T-cell (primary cell): ENCODE data around the gene C1orf232. TPM values are rescaled to one million over a fixed set of nuclear protein-coding genes. Genes with fewer than 3 reads are reported as not detected.

Experiments used
- ATAC-seq, 4 experiments: fragments of 200-7000 bp in 3 of 4; fragments of 150-1000 bp in 1 of 4; cut with Tn5 transposase; replicated peaks in 1 of 4; 1 replicate in 3 of 4; 2 replicates in 1 of 4; pipeline ENCODE4 v1.10.0; 2021; ENCODE audit warnings: moderate library complexity in 3 of 4, mild to moderate bottlenecking in 2 of 4, moderate number of reproducible peaks in 1 of 4
- CTCF ChIA-PET, 2 donors: fragments of 300-600 bp; sonication (Branson Sonifier 250); formaldehyde crosslinking; loops; one replicate each; lab custom pipeline; 2022; ENCODE audit warnings: antibody characterized with exemption in 2 of 2; lab: Charles Lee
- POLR2A ChIA-PET, 2 donors: fragments of 300-600 bp; sonication (Branson Sonifier 250); formaldehyde crosslinking; loops; one replicate each; lab custom pipeline; 2022; ENCODE audit warnings: antibody characterized with exemption in 2 of 2; lab: Charles Lee
- DNase-seq, 35 experiments: peaks; one replicate each; pipeline versions ENCODE4 v3.0.0 to v3.0.0-alpha.2; 2013 to 2023
- H3K27ac ChIP-seq: one replicate; pipeline ENCODE4 v1.5.1; 2013; ENCODE audit warnings: low read length
- H3K27me3 ChIP-seq, 2 experiments: replicated peaks in 1 of 2; 1 replicate in 1 of 2; 2 replicates in 1 of 2; pipeline versions ENCODE4 v1.6.1 to v1.7.0; 2013; ENCODE audit warnings: low read length in 1 of 2, mixed read lengths in 1 of 2; ENCODE audit not compliant: control insufficient read depth in 2 of 2, insufficient read depth in 2 of 2; ENCODE audit errors: extremely low read depth in 1 of 2
- H3K36me3 ChIP-seq, 2 donors: 1 replicate in 1 of 2; 2 replicates in 1 of 2; pipeline versions ENCODE4 v1.6.1 to v1.7.0; 2013; ENCODE audit warnings: low read length in 1 of 2; ENCODE audit not compliant: control insufficient read depth in 2 of 2, insufficient read depth in 1 of 2; ENCODE audit errors: extremely low read depth in 1 of 2
- H3K4me1 ChIP-seq, 2 experiments: 1 replicate in 1 of 2; 2 replicates in 1 of 2; pipeline versions ENCODE4 v1.6.1 to v1.7.0; 2013; ENCODE audit warnings: low read length in 2 of 2, mixed read lengths in 1 of 2; ENCODE audit not compliant: insufficient read depth in 2 of 2, control insufficient read depth in 1 of 2; ENCODE audit errors: extremely low read depth in 1 of 2
- H3K4me3 ChIP-seq, 2 donors: 1 replicate in 1 of 2; 2 replicates in 1 of 2; pipeline versions ENCODE4 v1.5.1 to v1.7.0; 2013; ENCODE audit warnings: mild to moderate bottlenecking in 2 of 2, low read length in 1 of 2, moderate library complexity in 1 of 2; ENCODE audit not compliant: control insufficient read depth in 1 of 2; ENCODE audit errors: extremely low read depth in 1 of 2
- H3K9me3 ChIP-seq: 2 replicates; pipeline ENCODE4 v1.7.0; 2013
- H3K27ac Mint-ChIP-seq, 2 donors: one replicate each; pipeline ENCODE4 v1.8.0; 2020 to 2021; ENCODE audit warnings: mild to moderate bottlenecking in 2 of 2, mixed read lengths in 2 of 2
- H3K27me3 Mint-ChIP-seq, 2 donors: one replicate each; pipeline ENCODE4 v1.8.0; 2021 to 2022; ENCODE audit warnings: mixed read lengths in 2 of 2
- H3K36me3 Mint-ChIP-seq: one replicate; pipeline ENCODE4 v1.8.0; 2021; ENCODE audit warnings: mixed read lengths
- H3K4me1 Mint-ChIP-seq, 3 donors: one replicate each; pipeline ENCODE4 v1.8.0; 2020 to 2022; ENCODE audit warnings: mixed read lengths in 3 of 3, mild to moderate bottlenecking in 1 of 3
- H3K4me3 Mint-ChIP-seq, 3 donors: one replicate each; pipeline ENCODE4 v1.8.0; 2020 to 2022; ENCODE audit warnings: mild to moderate bottlenecking in 3 of 3, mixed read lengths in 3 of 3, moderate library complexity in 3 of 3
- H3K9me3 Mint-ChIP-seq, 3 donors: one replicate each; pipeline ENCODE4 v1.8.0; 2020 to 2022; ENCODE audit warnings: mixed read lengths in 3 of 3
- WGBS: methylation state at CpG from one replicate; pipeline ENCODE4 v1.1.5; 2013; ENCODE audit warnings: missing lambda C conversion rate; ENCODE audit not compliant: insufficient coverage; 5-methylcytosine and 5-hydroxymethylcytosine counted together
- total RNA-seq, 35 experiments: library from RNA in 6 of 35; stranded (reverse) in 6 of 35; fragments of 120-200 nt in 1 of 35; gene quantifications; one replicate each; pipeline versions ENCODE4 v1.2.1 to v1.2.4 and lab custom pipeline; 2013 to 2026

C1orf232 gene
- total RNA-seq, 5 donors from 2014 or later (not counting 1 experiment from before 2014, with no cell fraction given), result not detected

DNA sequence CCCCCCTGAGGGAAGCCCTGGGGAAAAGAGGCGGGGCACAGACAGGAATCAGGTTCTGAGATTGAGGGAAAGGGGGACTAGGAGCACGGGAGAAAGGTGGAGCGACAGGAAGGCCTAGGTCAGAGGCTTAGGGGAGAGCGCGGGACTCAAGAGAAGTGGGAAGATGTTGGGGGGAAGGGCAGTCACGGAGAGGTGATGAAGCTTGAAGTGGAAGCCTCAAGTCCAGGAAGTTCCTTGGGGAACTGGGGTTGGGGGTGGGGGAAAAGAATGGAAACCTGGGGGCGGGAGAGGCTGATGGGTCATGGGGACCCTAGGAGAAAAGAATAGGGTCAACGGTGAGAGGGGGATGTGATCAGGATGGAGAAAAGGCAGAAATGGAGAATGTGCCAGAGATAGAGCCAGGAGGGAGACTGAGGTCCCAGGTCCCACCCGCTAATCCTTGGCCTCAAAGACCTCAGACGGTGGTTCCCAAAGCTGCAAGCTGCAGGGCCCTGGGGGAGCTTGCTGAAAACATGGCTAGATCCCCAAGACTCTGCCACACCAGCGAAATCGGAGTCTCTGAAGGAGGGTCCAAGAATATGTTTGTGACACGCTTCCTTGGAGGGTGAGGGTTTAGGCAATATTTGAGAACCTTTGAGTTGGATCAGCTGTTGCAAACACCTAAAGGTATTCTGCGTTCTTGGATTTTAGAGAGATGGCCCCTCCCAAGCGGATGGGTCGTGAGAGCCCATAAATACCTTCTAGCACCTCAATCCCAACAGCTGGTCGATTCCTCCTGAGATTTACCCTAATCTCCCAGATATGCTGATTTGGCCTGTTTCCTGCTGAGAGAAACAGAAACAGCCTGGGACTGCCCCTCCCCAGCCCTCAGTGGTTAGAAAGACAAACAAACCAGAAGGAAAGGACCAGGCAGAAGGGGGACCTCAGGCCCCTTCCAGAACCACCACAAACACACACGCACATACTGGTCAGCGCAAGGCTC is 3.6 kb downstream of the C1orf232 start:
- H3K36me3 Mint-ChIP-seq, result no peaks in the 10 kb centered on the region
- no peak overlapping the region for H3K27ac Mint-ChIP-seq
- H3K4me3 Mint-ChIP-seq, result peak overlapping the region; percentile 39 to 70 (median 39)
- ChIA-PET POLR2A (no interaction called here), CTCF (interaction anchor here (0.6 to 1.0 kb wide), 2 partner anchors 68 to 241 kb away, joined by 3 to 4 read pairs; no protein-coding TSS in a partner anchor)
- H3K27me3 Mint-ChIP-seq, result peaks cover 9 to 21% of the 10 kb centered on the region in 2 donors
- WGBS, result 76% methylated on average over 17 of the region's 19 CpGs
- Histone ChIP-seq H3K27me3 (peaks cover 4 to 48% of the 10 kb centered on the region in 2 experiments), H3K27ac (no peak overlapping the region), H3K4me3 (no peak overlapping the region), H3K36me3 (no peaks in the 10 kb centered on the region), H3K9me3 (no peaks in the 10 kb centered on the region), H3K4me1 (peaks cover 0 to 32% of the 10 kb centered on the region in 2 experiments)
- H3K4me1 Mint-ChIP-seq, result peaks cover 11 to 23% (median 20%) of the 10 kb centered on the region in 3 donors
- ATAC-seq (no peak), DNase-seq (no peak)
- no peaks in the 10 kb centered on the region for H3K9me3 Mint-ChIP-seq

- peaks cover 9 to 27% of the 10 kb centered on the region in 2 donors for H3K27me3 Mint-ChIP-seq
- Histone ChIP-seq H3K27ac (no peak overlapping the region), H3K36me3 (no peaks in the 10 kb centered on the region), H3K27me3 (peaks cover 4 to 55% of the 10 kb centered on the region in 2 experiments), H3K4me3 (peak overlapping the region; percentile 28 to 52), H3K4me1 (peaks cover 0 to 27% of the 10 kb centered on the region in 2 experiments), H3K9me3 (no peaks in the 10 kb centered on the region)
- peak overlapping the region; percentile 39 to 70 (median 39) for H3K4me3 Mint-ChIP-seq
- CTCF ChIA-PET, result no interaction called here
- peaks cover 11 to 23% (median 19%) of the 10 kb centered on the region in 3 donors for H3K4me1 Mint-ChIP-seq
- H3K27ac Mint-ChIP-seq, result no peak overlapping the region
- ATAC-seq (peak; percentile 72 to 83 (median 72)), DNase-seq (peak in 29 of 35 experiments; percentile 10 to 71 (median 41))
- 16% methylated on average over 72 of the region's 72 CpGs for WGBS
- no peaks in the 10 kb centered on the region for H3K36me3 Mint-ChIP-seq
- POLR2A ChIA-PET, result no interaction called here
- no peaks in the 10 kb centered on the region for H3K9me3 Mint-ChIP-seq
These were observed 4.5 kb downstream of the C1orf232 start for GRCh38 chr1:26164036-26164860.

DNA sequence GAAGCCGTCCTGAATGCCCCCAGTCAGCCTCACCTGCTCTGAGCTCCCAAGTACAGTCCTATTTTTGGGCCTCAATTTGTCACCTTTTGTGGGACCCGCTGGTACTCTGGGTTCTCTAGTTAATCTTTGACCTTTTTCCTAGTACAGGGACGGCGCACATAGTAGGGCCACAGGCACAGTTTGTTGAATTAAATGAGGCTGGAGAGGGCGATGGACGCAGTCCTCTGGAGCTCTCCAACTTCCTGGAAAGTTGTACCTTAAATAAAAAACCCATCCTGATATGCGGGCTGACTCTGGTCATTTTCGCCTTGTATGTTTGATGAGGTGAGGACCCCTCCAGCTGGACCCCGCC is 5.1 kb downstream of the C1orf232 start:
- H3K4me3 ChIP-seq, result peak overlapping the region; percentile 28 to 52

GRCh38 chr1:26162220-26162709 is 6.5 kb downstream of the C1orf232 start:
- H3K36me3 Mint-ChIP-seq, result no peaks in the 10 kb centered on the region
- H3K4me1 Mint-ChIP-seq, result peaks cover 10 to 23% (median 18%) of the 10 kb centered on the region in 3 donors
- H3K9me3 Mint-ChIP-seq, result no peaks in the 10 kb centered on the region
- no peak overlapping the region for H3K27ac Mint-ChIP-seq
- DNase-seq, result no peak
- POLR2A ChIA-PET, result no interaction called here
- no peaks in the 10 kb centered on the region for H3K36me3 ChIP-seq
- ATAC-seq, result no peak
- peaks cover 14 to 42% of the 10 kb centered on the region in 2 donors for H3K27me3 Mint-ChIP-seq
- WGBS, result 27% methylated on average over 20 of the region's 21 CpGs
- peaks cover 0 to 24% of the 10 kb centered on the region in 2 experiments for H3K4me1 ChIP-seq
- no peak overlapping the region for H3K27ac ChIP-seq
- CTCF ChIA-PET, result interaction anchor here (0.6 kb wide), 3 partner anchors 11 to 82 kb away, joined by 3 to 4 read pairs (median 3); partner anchors contain the start of gene CEP85 (in 1 of the 2)
- H3K27me3 ChIP-seq, result peaks cover 4 to 71% of the 10 kb centered on the region in 2 experiments
- peak overlapping the region in 1 of 2 donors; percentile 55 for H3K4me3 ChIP-seq
- no peaks in the 10 kb centered on the region for H3K9me3 ChIP-seq
- peak overlapping the region; percentile 41 to 65 (median 56) for H3K4me3 Mint-ChIP-seq

More for the DNA sequence above, 5.1 kb downstream of the C1orf232 start:
- Mint-ChIP-seq H3K4me1 (peaks cover 10 to 23% (median 18%) of the 10 kb centered on the region in 3 donors), H3K27me3 (peaks cover 9 to 31% of the 10 kb centered on the region in 2 donors), H3K9me3 (no peaks in the 10 kb centered on the region), H3K27ac (no peak overlapping the region), H3K4me3 (peak overlapping the region; percentile 21 to 70 (median 29)), H3K36me3 (no peaks in the 10 kb centered on the region)
- POLR2A ChIA-PET, result no interaction called here
- no peak overlapping the region for H3K27ac ChIP-seq
- DNase-seq (no peak), ATAC-seq (no peak)
- H3K36me3 ChIP-seq, result no peaks in the 10 kb centered on the region
- peaks cover 0 to 24% of the 10 kb centered on the region in 2 experiments for H3K4me1 ChIP-seq
- CTCF ChIA-PET, result no interaction called here
- no peaks in the 10 kb centered on the region for H3K9me3 ChIP-seq
- WGBS, result 71% methylated on average over 2 of the region's 9 CpGs
- peaks cover 4 to 57% of the 10 kb centered on the region in 2 experiments for H3K27me3 ChIP-seq

DNA sequence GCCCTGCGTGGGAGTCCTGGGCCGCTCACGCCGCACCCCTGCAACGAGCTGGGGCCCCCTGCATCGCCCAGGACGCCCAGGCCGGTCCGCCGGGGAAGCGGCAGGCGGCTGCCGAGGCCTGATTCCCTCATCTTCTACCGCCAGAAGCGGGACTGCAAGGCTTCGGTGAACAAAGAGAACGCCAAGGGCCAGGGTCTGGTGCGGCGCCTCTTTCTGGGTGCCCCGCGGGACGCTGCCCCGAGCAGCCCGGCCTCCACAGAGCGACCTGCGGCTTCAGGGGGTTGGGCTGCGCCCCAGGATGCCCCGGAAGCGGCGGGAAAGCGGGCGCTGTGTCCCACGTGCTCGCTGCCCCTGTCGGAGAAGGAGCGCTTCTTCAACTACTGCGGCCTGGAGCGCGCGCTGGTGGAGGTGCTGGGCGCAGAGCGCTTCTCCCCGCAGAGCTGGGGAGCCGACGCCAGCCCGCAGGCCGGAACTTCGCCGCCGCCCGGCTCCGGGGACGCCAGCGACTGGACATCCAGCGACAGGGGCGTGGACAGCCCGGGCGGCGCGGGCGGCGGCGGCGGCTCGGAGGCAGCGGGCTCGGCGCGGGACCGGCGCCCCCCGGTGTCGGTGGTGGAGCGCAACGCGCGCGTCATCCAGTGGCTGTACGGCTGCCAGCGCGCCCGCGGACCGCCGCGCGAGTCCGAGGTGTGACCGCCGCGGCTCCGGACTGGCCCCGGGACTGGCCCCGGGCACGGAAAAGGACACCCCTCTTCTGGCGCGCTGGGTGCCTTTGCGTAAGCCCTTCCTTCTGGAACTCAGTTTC is 7.1 kb downstream of the C1orf232 start:
- peaks cover 12 to 19% (median 18%) of the 10 kb centered on the region in 3 donors for H3K4me1 Mint-ChIP-seq
- H3K9me3 ChIP-seq, result no peaks in the 10 kb centered on the region
- H3K27ac Mint-ChIP-seq, result no peak overlapping the region
- H3K27ac ChIP-seq, result no peak overlapping the region
- H3K36me3 Mint-ChIP-seq, result no peaks in the 10 kb centered on the region
- H3K36me3 ChIP-seq, result no peaks in the 10 kb centered on the region
- CTCF ChIA-PET, result no interaction called here
- H3K4me3 Mint-ChIP-seq, result peak overlapping the region; percentile 41 to 65 (median 56)
- POLR2A ChIA-PET, result no interaction called here
- WGBS, result 6% methylated on average over 97 of the region's 98 CpGs
- DNase-seq (peak in 16 of 35 experiments; percentile 4 to 45 (median 27)), ATAC-seq (peak; percentile 57 to 67 (median 60))
- no peaks in the 10 kb centered on the region for H3K9me3 Mint-ChIP-seq
- H3K4me3 ChIP-seq, result peak overlapping the region in 1 of 2 donors; percentile 55
- H3K4me1 ChIP-seq, result peaks cover 0 to 27% of the 10 kb centered on the region in 2 experiments
- peaks cover 17 to 44% of the 10 kb centered on the region in 2 donors for H3K27me3 Mint-ChIP-seq
- peaks cover 4 to 77% of the 10 kb centered on the region in 2 experiments for H3K27me3 ChIP-seq
